Bronchial epithelial cell (primary cell): ENCODE results near the gene CAPN6. TPM values are rescaled to one million over a fixed set of nuclear protein-coding genes. Genes with fewer than 3 reads are reported as not detected.

ENCODE experiments used
- DNase-seq: peaks from one replicate; pipeline ENCODE4 v3.0.0-alpha.2; 2010; ENCODE audit warnings: low read depth
- FAIRE-seq: peaks from 2 replicates; lab custom pipeline; 2011; peaks lifted over from hg19 to GRCh38; lab: Jason Lieb, UNC
- H3K27me3 ChIP-seq: 2 replicates; pipeline ENCODE4 v1.5.1; 2011; ENCODE audit warnings: low read length; ENCODE audit not compliant: control insufficient read depth, insufficient read depth
- H3K36me3 ChIP-seq: 2 replicates; pipeline ENCODE4 v1.5.1; 2011; ENCODE audit warnings: low read length; ENCODE audit not compliant: control insufficient read depth, insufficient read depth
- H3K4me3 ChIP-seq: 2 replicates; pipeline ENCODE4 v1.5.1; 2011; ENCODE audit warnings: mild to moderate bottlenecking, low read depth, low read length, control low read depth
- CTCF ChIP-seq: IDR thresholded peaks from 2 replicates; pipeline ENCODE4 v1.5.1; 2011; ENCODE audit warnings: mild to moderate bottlenecking, moderate library complexity, low read length, control low read depth, inconsistent platforms; ENCODE audit not compliant: insufficient read depth, severe bottlenecking
- total RNA-seq: library from RNA; depleted of rRNA; stranded (reverse); fragments of >200 nt; gene quantifications from 2 replicates; pipeline ENCODE4 v1.2.1, GENCODE V29; 2014

CAPN6 gene
- total RNA-seq, 1 donor from 2014 or later, result not detected

GRCh38 chrX:111302284-111302683, 32.0 kb upstream of the CAPN6 start:
- no peak for TF ChIP-seq CTCF
- DNase-seq, result no peak
- no peak overlapping the region for H3K4me3 ChIP-seq
- FAIRE-seq, result no peak
- H3K27me3 ChIP-seq, result no peaks in the 10 kb centered on the region
- no peaks in the 10 kb centered on the region for H3K36me3 ChIP-seq

GRCh38 chrX:111288841-111289240, 18.6 kb upstream of the CAPN6 start:
- Histone ChIP-seq H3K36me3 (no peaks in the 10 kb centered on the region), H3K27me3 (no peaks in the 10 kb centered on the region), H3K4me3 (no peak overlapping the region)
- DNase-seq (no peak), FAIRE-seq (no peak)
- no peak for TF ChIP-seq CTCF

- FAIRE-seq (no peak), DNase-seq (no peak)
- H3K4me3 ChIP-seq, result no peak overlapping the region
- no peaks in the 10 kb centered on the region for H3K36me3 ChIP-seq
- H3K27me3 ChIP-seq, result no peaks in the 10 kb centered on the region
- no peak for TF ChIP-seq CTCF
Observed at GRCh38 chrX:111284631-111285293, 14.5 kb upstream of the CAPN6 start.

GRCh38 chrX:111283446-111283845, 13.2 kb upstream of the CAPN6 start:
- no peak for TF ChIP-seq CTCF
- no peak overlapping the region for H3K4me3 ChIP-seq
- H3K36me3 ChIP-seq, result no peaks in the 10 kb centered on the region
- H3K27me3 ChIP-seq, result no peaks in the 10 kb centered on the region
- DNase-seq, result peak; percentile 1
- FAIRE-seq, result no peak

GRCh38 chrX:111282991-111283390, 12.7 kb upstream of the CAPN6 start:
- no peak for TF ChIP-seq CTCF
- FAIRE-seq (no peak), DNase-seq (no peak)
- no peaks in the 10 kb centered on the region for H3K36me3 ChIP-seq
- H3K27me3 ChIP-seq, result no peaks in the 10 kb centered on the region
- H3K4me3 ChIP-seq, result no peak overlapping the region

GRCh38 chrX:111282139-111282538, 11.9 kb upstream of the CAPN6 start:
- no peaks in the 10 kb centered on the region for H3K36me3 ChIP-seq
- DNase-seq (no peak), FAIRE-seq (no peak)
- no peak overlapping the region for H3K4me3 ChIP-seq
- TF ChIP-seq CTCF, result no peak
- no peaks in the 10 kb centered on the region for H3K27me3 ChIP-seq
